ENCODE data around the gene DNAH5.

DNA sequence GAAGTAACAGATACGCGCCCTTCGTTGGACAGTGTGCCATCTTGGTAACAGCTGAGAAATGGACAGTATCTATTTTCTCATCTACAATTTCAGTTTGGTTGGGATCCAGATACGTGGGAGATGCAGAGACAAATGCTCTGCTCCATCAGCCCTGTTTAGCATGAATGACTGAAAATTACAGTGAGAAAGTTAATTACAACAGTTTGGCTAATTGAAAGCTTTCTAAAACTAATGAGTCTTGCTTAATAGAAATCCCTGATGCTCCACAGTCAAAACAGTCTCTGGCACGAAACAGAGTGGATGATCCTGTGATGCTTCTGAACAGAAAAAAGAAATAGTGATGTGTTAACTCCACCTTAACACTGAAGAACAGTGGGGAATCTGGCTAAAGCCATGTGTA, 140.2 kb downstream of the DNAH5 start:
- TF ChIP-seq, protein P1, sequence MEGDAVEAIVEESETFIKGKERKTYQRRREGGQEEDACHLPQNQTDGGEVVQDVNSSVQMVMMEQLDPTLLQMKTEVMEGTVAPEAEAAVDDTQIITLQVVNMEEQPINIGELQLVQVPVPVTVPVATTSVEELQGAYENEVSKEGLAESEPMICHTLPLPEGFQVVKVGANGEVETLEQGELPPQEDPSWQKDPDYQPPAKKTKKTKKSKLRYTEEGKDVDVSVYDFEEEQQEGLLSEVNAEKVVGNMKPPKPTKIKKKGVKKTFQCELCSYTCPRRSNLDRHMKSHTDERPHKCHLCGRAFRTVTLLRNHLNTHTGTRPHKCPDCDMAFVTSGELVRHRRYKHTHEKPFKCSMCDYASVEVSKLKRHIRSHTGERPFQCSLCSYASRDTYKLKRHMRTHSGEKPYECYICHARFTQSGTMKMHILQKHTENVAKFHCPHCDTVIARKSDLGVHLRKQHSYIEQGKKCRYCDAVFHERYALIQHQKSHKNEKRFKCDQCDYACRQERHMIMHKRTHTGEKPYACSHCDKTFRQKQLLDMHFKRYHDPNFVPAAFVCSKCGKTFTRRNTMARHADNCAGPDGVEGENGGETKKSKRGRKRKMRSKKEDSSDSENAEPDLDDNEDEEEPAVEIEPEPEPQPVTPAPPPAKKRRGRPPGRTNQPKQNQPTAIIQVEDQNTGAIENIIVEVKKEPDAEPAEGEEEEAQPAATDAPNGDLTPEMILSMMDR (IDR thresholded peaks at IDR 0.05; ENCODE audit: extremely low read depth in 1 of 2, insufficient read depth in 1 of 2, low read depth in 1 of 2, low read length in 2 of 2) = no peak
- TF ChIP-seq POLR2AphosphoS5 (IDR thresholded peaks at IDR 0.05; ENCODE audit: insufficient read depth, low read depth, low read length) = no peak
- TF ChIP-seq, protein P2, sequence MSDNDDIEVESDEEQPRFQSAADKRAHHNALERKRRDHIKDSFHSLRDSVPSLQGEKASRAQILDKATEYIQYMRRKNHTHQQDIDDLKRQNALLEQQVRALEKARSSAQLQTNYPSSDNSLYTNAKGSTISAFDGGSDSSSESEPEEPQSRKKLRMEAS (IDR thresholded peaks at IDR 0.05; ENCODE audit: insufficient read depth, insufficient read length) = no peak

All from endothelial cell of umbilical vein (primary cell).